HepG2 (cell line): Measurements from ENCODE around the gene FRMD5. TPM values are rescaled to one million over a fixed set of nuclear protein-coding genes. Genes with fewer than 3 reads are reported as not detected.

Source experiments
- AFF4 ChIP-seq: sonication (generic); formaldehyde crosslinking; IDR thresholded peaks from 2 replicates; pipeline ENCODE4 v1.4.0; 2020; ENCODE audit warnings: missing genetic modification reagents
- ASH2L ChIP-seq: fragments of 300-600, 200-600 bp; sonication (generic); IDR thresholded peaks from 2 replicates; pipeline ENCODE4 v1.7.0; 2017; ENCODE audit warnings: low read depth, mild to moderate bottlenecking, moderate library complexity, mixed read lengths, low read length; ENCODE audit not compliant: insufficient read length
- BATF2 ChIP-seq: sonication (generic); formaldehyde crosslinking; IDR thresholded peaks from 2 replicates; pipeline ENCODE4 v1.8.0; 2022; ENCODE audit warnings: mild to moderate bottlenecking, missing genetic modification reagents, moderate library complexity
- ELF1 ChIP-seq: sonication (generic); formaldehyde crosslinking; IDR thresholded peaks from 2 replicates; pipeline ENCODE4 v1.4.0; 2020; ENCODE audit warnings: missing genetic modification reagents
- FOXM1 ChIP-seq: sonication (generic); formaldehyde crosslinking; IDR thresholded peaks from 2 replicates; pipeline ENCODE4 v1.5.0; 2020; ENCODE audit warnings: missing genetic modification reagents
- GABPB1 ChIP-seq: IDR thresholded peaks from 2 replicates; pipeline ENCODE4 v1.6.1; 2016; ENCODE audit warnings: mild to moderate bottlenecking, missing genetic modification reagents, moderate library complexity, missing compliant biosample characterization
- GZF1 ChIP-seq: sonication (generic); formaldehyde crosslinking; IDR thresholded peaks from 2 replicates; pipeline ENCODE4 v1.5.1; 2020; ENCODE audit warnings: mild to moderate bottlenecking, missing genetic modification reagents
- HOXA3 ChIP-seq: sonication (generic); formaldehyde crosslinking; IDR thresholded peaks from 2 replicates; pipeline ENCODE4 v1.5.0; 2020; ENCODE audit warnings: missing genetic modification reagents
- IRF2 ChIP-seq: IDR thresholded peaks from 2 replicates; pipeline ENCODE4 v1.6.1; 2018; ENCODE audit warnings: missing genetic modification reagents, missing compliant biosample characterization
- ISL2 ChIP-seq: sonication (generic); formaldehyde crosslinking; IDR thresholded peaks from 2 replicates; pipeline ENCODE4 v1.5.0; 2020; ENCODE audit warnings: missing genetic modification reagents
- KDM3A ChIP-seq: IDR thresholded peaks from 2 replicates; pipeline ENCODE4 v1.6.1; 2018; ENCODE audit warnings: low read depth, missing compliant biosample characterization
- KDM5A ChIP-seq: fragments of 200-600 bp; sonication (generic); IDR thresholded peaks from 2 replicates; pipeline ENCODE4 v1.7.0; 2018; ENCODE audit warnings: antibody characterized with exemption, mild to moderate bottlenecking, low read length, borderline replicate concordance
- RBFOX2 ChIP-seq: fragments of 200-400 bp; formaldehyde crosslinking; IDR thresholded peaks from 2 replicates; pipeline ENCODE4 v1.6.1; 2017; ENCODE audit warnings: low read depth, mild to moderate bottlenecking, low read length
- RBM39 ChIP-seq: fragments of 200-400 bp; formaldehyde crosslinking; IDR thresholded peaks from one replicate; pipeline ENCODE4 v1.6.1; 2018; ENCODE audit warnings: antibody characterized with exemption, mild to moderate bottlenecking, low read depth, low read length; ENCODE audit not compliant: poor library complexity, severe bottlenecking
- YEATS2 ChIP-seq: sonication (generic); formaldehyde crosslinking; IDR thresholded peaks from 2 replicates; pipeline ENCODE4 v1.4.0; 2020; ENCODE audit warnings: missing genetic modification reagents, borderline replicate concordance
- ZBTB25 ChIP-seq: IDR thresholded peaks from 2 replicates; pipeline ENCODE4 v1.6.1; 2018; ENCODE audit warnings: missing genetic modification reagents
- ZFX ChIP-seq: sonication (generic); formaldehyde crosslinking; IDR thresholded peaks from 2 replicates; pipeline ENCODE4 v1.4.0; 2020; ENCODE audit warnings: mild to moderate bottlenecking, low read depth, missing genetic modification reagents, moderate library complexity
- ZNF18 ChIP-seq: sonication (generic); formaldehyde crosslinking; IDR thresholded peaks from 2 replicates; pipeline ENCODE4 v1.8.0; 2022; ENCODE audit warnings: mild to moderate bottlenecking, missing genetic modification reagents; ENCODE audit not compliant: insufficient replicate concordance
- ZNF256 ChIP-seq: sonication (generic); formaldehyde crosslinking; conservative IDR thresholded peaks from 2 replicates; pipeline ENCODE4 v1.4.0; 2020; ENCODE audit warnings: missing genetic modification reagents
- ZNF431 ChIP-seq: sonication (generic); formaldehyde crosslinking; IDR thresholded peaks from 2 replicates; pipeline ENCODE4 v1.9.0; 2022; ENCODE audit warnings: missing genetic modification reagents, low read depth, mild to moderate bottlenecking, borderline replicate concordance
- ZNF75D ChIP-seq: sonication (generic); formaldehyde crosslinking; IDR thresholded peaks from 2 replicates; pipeline ENCODE4 v1.8.1; 2023; ENCODE audit warnings: missing genetic modification reagents, mild to moderate bottlenecking, borderline replicate concordance
- ZNF768 ChIP-seq: sonication (generic); formaldehyde crosslinking; IDR thresholded peaks from 2 replicates; pipeline ENCODE4 v1.4.0; 2020; ENCODE audit warnings: missing genetic modification reagents
- ZNF839 ChIP-seq: sonication (generic); formaldehyde crosslinking; IDR thresholded peaks from 2 replicates; pipeline ENCODE4 v1.4.0; 2020; ENCODE audit warnings: missing genetic modification reagents, mild to moderate bottlenecking, borderline replicate concordance
- polyA plus RNA-seq, 8 experiments: library from polyadenylated mRNA; depleted of rRNA in 3 of 8; stranded (reverse) in 7 of 8; unstranded in 1 of 8; fragments of >200 nt; fragmentation: Illumina TruSeq in 4 of 8; extraction: Trizol in 4 of 8; gene quantifications; 2 replicates each; pipeline versions ENCODE4 v1.2.1 to v1.2.3, GENCODE V29; 2011 to 2016; ENCODE audit warnings: low read depth in 4 of 8, missing spikeins in 1 of 8, mixed read lengths in 1 of 8; ENCODE audit not compliant: insufficient read depth in 1 of 8
- total RNA-seq, 5 experiments: library from RNA; depleted of rRNA; stranded (reverse); fragments of >200 nt; fragmentation: Illumina TruSeq; extraction: Trizol; gene quantifications; 2 replicates each; pipeline ENCODE4 v1.2.3, GENCODE V29; 2016; ENCODE audit warnings: low read depth in 1 of 5

The FRMD5 gene
- total and polyA plus RNA-seq, 2 of the 13 experiments (the other 11 are each of a cell fraction or from before 2014, with no cell fraction given) = 0.93 to 1.5 TPM

GRCh38 chr15:43826508-43827341 lies 368.3 kb downstream of the FRMD5 start, which contains the start of gene WDR76 (continued):
- TF ChIP-seq HOXA3 (CRISPR knock-in tag) = 0 out of 2 replicates have a peak, but pooled peaks have one; percentile 32
- peak; percentile 30 for TF ChIP-seq ASH2L
- TF ChIP-seq KDM5A = no peak
- TF ChIP-seq ZFX (CRISPR knock-in tag) = peak; percentile 44; the same call in 1 of the 2 replicates
- no peak for TF ChIP-seq ZBTB25
- TF ChIP-seq BATF2 (CRISPR knock-in tag) = no peak
- no peak for TF ChIP-seq KDM3A (CRISPR knock-in tag)
- no peak for TF ChIP-seq ZNF839 (CRISPR knock-in tag)
- TF ChIP-seq ZNF75D (CRISPR knock-in tag) = no peak
- TF ChIP-seq RBFOX2 = peak; percentile 57
- TF ChIP-seq ELF1 (CRISPR knock-in tag) = peak; percentile 55
- peak; percentile 28; the same call in 1 of the 2 replicates for TF ChIP-seq ZNF768 (CRISPR knock-in tag)
- peak; percentile 29; the same call in 1 of the 2 replicates for TF ChIP-seq YEATS2
- no peak for TF ChIP-seq ISL2
- TF ChIP-seq GABPB1 (CRISPR knock-in tag) = peak; percentile 81
- no peak for TF ChIP-seq ZNF18 (CRISPR knock-in tag)
- TF ChIP-seq FOXM1 (CRISPR knock-in tag) = no peak
- no peak for TF ChIP-seq ZNF431 (CRISPR knock-in tag)
- TF ChIP-seq ZNF256 (CRISPR knock-in tag) = no peak
- TF ChIP-seq GZF1 (CRISPR knock-in tag) = no peak
- no peak for TF ChIP-seq IRF2 (CRISPR knock-in tag)
- TF ChIP-seq RBM39 = no peak
- TF ChIP-seq AFF4 = no peak
